IPS-18c (cell line): ENCODE data around the gene NADSYN1.
"Not testable (repeated sequence)": the region's sequence is repeated elsewhere in the genome, so short reads cannot be mapped to it uniquely, and the experiment has no call there.

Experiments used
- H3K4me3 ChIP-seq: 2 replicates; pipeline ENCODE4 v1.7.0; 2013; ENCODE audit warnings: low read depth, mild to moderate bottlenecking, low read length, moderate library complexity; ENCODE audit not compliant: insufficient read depth
- H3K9me3 ChIP-seq: one replicate; pipeline ENCODE4 v1.6.1; 2013; ENCODE audit warnings: mild to moderate bottlenecking, low read length, moderate library complexity; ENCODE audit not compliant: control insufficient read depth, insufficient read depth

Gene NADSYN1

DNA sequence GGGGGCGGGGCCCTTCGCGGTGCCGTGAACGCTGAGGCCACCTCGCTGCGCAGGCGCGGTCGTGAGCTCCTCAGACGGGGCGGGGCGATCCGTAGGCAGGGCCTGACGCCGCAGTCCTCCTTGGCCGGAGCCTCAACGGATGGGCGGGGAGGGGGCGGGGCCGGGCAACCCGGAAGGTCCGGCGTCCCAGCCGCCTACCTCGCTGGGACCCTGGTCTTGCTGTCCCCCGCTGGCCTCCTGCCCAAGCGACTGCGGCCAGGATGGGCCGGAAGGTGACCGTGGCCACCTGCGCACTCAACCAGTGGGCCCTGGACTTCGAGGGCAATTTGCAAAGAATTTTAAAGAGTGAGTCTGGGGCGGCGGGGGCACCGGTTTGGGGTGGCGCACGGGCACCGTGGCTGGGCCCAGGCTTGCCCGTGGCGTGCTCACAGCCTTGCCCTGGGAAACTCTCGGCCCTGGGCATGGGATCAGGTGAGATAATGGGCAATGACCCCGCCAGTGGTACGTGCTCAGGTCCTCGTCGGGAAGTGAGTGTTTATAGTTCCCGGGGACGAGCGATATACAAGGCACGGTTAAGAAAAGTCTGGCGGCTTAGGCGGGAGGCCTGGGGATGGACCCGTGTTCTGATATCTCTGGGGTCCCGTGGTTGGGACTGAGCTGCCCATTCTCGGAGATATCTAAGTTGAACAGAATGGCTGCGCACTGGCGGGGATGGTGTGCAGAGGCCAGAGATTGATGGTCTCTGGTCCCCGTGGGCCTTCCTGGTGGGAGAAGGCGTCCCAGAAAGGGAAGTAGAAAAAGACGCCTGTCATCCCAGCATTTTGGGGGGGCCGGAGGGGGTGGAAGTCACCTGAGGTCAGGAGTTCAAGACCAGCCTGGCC is at the start of gene NADSYN1:
Gene NADSYN1 (plus strand): TSS at position 167 of the 881 bp plus-strand sequence. CDS start 94 bp downstream, at position 261.
- peak within 1 kb of the TSS; percentile 85 for H3K4me3 ChIP-seq
- no peaks in the 10 kb centered on the region for H3K9me3 ChIP-seq

DNA sequence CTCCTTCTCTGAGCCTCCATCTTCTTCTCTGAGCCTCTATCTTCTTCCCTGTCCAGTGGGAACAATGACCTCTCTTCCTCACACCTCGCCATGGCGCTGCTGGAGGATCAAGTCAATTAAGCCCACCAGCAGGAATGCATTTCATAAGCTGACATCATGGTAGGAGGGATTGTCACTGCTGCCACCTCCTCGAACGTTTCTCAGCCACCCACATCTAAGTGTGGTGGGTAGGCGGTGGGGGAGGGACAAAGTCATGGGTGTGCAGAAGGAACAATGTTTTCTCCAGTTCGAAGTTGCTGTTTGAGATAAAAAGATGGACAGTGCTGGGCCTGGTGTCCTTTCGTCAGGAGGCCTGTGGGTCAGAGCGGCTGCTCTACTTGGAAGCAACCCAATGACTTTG is 48.8 kb upstream of the NADSYN1 start:
- Histone ChIP-seq H3K9me3 (peaks cover 3% of the 10 kb centered on the region), H3K4me3 (no peak overlapping the region)

DNA sequence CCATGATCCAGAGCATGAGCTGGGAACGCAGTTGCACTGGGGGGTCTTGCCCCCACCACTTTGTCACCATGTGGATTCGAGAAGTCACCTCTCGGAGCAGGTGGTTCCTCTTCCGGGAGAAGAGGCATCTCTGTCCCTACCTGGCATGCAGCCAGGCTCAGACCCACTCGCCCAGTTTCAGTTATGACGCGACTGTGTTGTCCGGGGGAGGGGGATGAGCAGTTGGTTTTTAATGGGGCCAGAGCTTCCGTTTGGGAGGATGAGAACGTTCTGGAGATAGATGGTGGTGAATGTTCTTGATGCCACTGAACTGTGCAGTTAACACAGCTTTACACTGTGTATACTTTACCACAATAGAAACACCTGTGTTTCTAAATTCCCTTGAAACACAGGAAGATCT is 46.3 kb upstream of the NADSYN1 start:
- Histone ChIP-seq H3K4me3 (no peak overlapping the region), H3K9me3 (peaks cover 3% of the 10 kb centered on the region)

DNA sequence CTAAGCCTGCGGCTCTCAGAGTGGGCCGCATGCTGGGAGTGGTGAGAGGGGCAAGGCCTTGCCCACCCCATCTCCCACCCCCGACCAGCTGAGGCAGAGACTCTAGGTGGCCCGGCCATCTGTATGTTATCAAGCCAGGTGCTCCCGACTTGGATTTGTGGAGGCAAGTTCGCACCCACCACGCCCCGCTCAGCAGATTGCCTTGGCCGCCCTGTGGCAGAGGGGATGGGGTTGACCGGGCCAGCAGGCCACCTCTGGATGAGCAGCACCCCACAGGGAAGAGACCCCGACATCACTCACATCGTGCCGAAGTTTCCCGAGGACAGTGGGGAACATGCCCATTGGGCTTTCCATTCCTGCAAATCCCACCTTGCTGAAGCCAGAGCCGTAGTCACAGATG is 45.6 kb upstream of the NADSYN1 start:
- H3K4me3 ChIP-seq = no peak overlapping the region
- peaks cover 3% of the 10 kb centered on the region for H3K9me3 ChIP-seq

DNA sequence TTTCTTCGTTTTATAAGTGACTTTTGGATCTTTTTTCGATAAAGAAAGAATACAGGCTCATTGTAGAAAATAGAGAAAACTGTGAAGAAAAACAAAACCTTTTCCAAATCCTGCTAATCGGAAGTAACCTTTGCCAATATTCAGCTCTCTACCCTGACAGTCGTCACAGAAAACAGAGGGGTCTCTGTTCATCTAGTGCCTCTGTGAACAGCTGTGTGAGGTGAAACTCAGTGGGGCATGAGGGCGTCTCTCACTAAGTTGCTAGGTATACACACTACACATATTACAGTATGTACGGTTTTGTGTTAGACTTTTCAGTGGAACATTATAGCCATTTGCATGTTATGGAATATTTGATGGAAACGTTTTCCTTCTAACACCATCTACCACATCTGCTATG is 44.2 kb upstream of the NADSYN1 start:
- H3K9me3 ChIP-seq = peaks cover 2% of the 10 kb centered on the region

DNA sequence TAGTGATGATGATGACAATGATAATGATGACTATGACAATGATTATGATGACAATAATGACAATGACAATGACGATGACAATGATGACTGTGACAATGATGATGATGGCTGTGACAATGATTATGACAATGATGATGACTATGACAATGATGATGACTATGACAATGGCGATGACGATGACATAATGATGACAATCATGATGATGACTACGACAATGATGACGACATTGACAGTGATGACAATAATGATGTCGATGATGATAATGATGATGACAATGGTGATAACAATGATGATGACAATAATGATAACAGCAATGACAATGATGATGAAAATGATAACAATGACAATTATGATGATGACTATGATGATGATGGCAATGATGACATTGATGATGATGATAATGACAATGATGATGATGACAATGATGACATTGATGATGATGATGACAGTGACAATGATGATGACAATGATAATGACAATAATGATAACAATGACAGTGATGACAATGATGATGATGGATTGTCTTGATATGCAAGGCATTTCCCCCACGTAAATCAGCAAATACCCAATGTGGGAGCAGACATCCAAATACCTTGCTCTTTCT is 42.5 kb upstream of the NADSYN1 start:
- H3K4me3 ChIP-seq = no peak overlapping the region
- H3K9me3 ChIP-seq = no peaks in the 10 kb centered on the region

More for the DNA sequence above, 44.2 kb upstream of the NADSYN1 start:
- H3K4me3 ChIP-seq = no peak overlapping the region

DNA sequence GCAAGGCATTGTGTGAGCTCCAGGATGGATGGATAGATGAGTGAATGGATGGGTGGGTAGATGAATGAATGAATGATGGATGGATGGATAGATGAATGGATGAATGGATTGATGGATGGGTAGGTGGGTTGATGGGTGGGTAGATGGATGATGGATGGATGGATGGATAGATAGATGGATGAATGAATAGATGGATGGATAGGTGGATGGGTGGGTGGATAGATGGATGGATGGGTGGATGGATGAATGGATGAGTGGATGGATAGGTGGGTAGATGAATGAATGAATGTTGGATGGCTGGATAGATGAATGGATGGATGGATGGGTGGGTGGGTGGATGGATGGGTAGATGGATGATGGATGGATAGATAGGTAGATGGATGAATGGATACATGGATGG is 38.4 kb upstream of the NADSYN1 start:
- Histone ChIP-seq H3K9me3 (no peaks in the 10 kb centered on the region), H3K4me3 (no peak overlapping the region)

DNA sequence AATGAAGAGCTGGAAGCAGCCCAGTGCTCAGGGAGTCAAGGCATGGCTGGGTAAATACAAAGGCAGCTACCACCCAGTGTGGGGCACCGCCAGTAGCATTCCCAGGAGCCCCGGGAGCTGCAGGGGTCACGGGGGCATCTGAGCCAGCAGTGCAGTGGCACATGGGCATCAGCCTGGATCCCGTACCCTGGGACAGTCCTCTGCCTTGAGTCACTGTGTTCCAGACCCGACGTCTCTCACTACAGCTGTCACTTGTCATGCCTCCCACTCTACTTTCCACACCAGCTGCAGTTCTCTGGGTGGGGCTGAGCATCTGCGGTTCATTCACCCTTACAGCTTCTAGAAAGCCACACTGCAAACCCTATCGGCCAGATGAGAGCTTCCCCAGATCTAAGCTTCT is 34.4 kb upstream of the NADSYN1 start:
- Histone ChIP-seq H3K4me3 (no peak overlapping the region), H3K9me3 (no peaks in the 10 kb centered on the region)

DNA sequence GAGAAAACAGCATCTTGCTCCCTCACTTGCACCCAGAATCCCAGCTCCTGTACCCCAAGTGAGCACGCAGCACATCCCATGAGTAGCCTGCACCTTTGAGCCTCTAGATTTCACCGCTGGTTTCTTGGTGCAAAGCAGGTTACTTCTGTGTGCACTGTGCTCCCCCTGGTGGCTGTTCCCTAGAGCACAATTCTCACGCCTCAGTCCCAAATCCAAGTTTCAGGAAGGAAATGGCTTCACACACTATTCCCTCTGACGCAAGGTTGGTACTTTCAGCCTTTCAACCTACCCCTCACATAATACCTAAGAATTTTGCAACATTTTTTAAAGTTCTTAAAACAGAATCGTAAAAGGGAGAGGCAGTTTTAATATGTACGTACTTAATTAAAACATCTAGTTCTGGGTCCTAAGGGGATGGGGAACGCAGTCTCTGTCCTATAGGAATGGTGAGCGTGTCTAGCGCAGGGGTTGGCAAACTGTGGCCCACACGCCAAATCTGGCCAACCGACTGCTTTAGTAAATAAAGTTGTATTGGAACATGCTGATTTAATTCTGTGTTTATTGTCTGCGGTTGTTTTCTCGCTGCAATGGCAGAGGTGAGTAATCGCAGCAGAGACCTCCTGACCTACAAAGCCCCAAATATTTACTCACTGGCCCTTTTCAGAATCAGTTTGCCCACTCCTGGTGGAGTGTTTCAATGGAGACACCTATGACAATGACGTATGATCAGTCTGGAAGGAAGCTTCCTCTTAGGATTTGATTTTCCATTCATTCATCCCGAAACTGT is 32.4 kb upstream of the NADSYN1 start:
- Histone ChIP-seq H3K4me3 (no peak overlapping the region), H3K9me3 (no peaks in the 10 kb centered on the region)

DNA sequence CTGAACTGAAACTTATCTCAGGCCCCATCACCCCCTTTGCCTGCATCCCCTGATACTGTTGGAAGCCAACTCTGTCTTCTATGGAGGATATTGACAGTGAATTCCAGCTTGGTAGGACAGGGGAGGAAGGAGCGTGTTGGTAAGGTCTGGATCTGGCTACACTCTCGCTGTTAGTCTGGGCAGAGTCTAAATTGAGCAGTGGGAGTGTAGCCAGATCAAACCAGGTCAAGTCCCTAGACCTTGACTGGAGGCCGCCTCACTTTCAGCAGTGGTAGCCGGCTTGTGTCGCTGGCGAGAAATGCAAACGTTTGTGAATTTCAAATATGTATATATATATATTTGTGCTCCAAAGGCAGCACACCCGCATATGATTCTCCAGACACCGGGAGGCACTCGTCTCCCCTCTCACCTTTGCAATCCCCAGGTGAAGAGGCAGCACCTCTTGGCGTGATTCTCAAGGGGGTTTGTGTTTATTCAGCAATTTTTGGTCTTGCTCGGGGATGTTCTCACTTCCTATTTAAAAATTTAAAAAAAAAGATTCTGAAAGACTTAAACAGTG is 31.5 kb upstream of the NADSYN1 start:
- Histone ChIP-seq H3K9me3 (no peaks in the 10 kb centered on the region), H3K4me3 (no peak overlapping the region)

DNA sequence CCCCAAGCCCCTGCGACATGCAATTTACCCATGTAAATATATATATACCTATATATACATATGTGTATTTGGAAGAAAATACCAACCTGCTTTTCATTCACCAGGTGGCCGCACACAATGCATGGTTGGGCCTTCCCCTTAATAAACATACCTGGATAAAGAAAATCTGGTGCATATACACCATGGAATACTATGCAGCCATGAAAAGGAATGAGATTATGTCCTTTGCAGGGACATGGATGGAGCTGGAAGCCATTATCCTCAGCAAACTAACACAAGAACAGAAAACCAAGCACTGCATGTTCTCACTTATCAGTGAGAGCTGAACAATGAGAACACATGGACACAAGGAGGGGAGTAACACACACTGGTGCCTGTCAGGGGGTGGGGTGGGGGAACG is 30.7 kb upstream of the NADSYN1 start:
- H3K9me3 ChIP-seq, H3K4me3 ChIP-seq: not testable (repeated sequence)

DNA sequence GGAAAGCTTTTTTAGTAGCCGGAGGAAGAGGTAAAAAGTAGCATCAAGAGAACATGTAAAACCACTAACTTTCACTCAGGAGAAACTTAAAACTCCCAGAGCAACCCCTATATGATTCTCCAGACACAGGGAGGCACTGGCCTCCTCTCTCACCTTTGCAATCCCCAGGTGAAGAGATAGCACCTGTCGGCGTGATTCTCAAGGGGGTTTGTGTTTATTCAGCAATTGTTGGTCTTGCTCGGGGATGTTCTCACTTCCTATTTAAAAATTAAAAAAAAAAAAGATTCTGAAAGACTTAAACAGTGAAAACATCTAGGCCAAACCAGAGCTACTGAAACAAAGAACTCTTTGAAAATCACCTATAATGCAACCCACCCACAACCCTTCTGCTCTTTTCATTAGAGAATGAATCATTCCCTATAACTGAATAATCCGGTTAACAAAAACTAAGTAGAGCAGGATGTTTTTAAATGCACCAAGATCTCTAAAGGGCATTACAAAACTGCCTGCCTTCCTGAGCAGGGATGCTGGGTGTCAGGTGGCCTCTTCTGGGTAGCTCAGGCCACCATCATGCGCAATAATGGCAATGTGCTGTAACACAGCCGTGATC is 29.7 kb upstream of the NADSYN1 start:
- Histone ChIP-seq H3K4me3 (no peak overlapping the region), H3K9me3 (no peaks in the 10 kb centered on the region)

DNA sequence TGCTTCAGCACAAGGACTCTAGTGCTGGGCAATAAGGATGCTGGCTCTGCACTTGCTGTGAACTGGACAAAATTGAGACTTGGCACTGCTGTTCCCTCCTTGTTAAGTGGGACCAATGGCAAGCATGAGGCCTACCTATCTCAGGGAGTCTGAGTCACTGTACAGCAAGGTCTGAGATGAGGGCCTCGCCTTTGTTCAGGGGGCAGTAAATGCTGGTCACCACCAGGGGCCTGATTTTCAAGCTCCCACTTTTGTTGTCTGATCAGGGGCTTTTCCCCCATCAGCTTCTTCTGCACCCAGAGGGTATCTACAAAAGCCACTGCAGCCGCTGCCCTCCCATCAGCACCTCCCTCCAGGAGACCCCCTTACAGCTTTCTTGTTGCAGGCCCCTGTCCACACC is 27.6 kb upstream of the NADSYN1 start:
- no peak overlapping the region for H3K4me3 ChIP-seq
- H3K9me3 ChIP-seq = no peaks in the 10 kb centered on the region

DNA sequence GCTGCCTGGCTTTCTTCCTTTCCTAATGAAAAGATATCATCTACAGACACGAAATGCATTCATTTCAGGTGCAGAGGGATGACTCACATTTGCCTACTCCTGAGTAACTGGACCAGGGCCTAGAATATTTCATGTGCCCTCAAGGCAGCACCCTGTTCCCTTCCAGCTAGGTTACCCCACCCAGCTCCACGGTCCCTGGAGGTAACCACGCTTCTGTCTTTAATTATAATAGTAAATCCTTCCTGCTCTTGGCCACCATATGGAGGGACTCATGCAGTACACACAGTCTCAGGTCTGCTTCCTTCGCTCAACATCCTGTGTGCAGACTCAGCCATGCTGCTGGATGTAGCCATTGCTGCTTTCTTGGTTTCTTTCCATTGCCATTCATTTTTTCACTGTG is 27.1 kb upstream of the NADSYN1 start:
- no peaks in the 10 kb centered on the region for H3K9me3 ChIP-seq
- H3K4me3 ChIP-seq = no peak overlapping the region

DNA sequence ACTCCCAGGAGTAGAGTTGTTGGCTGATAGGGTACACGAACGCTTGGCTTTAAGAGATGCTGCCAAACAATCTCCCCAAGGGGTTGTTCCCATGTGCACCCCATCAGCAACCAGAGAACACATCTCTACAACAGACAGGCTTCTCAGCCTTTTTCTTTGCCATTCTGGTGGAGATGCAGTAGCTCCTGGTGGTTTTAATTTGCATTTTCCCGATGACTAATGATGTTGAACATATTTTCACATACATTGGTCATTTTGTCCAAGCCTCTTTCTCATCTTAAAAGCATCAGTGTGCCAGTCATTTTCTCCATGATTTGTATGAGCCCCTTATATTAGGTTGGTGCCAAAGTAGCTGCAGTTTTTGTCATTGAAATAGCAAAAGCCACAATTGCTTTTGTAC is 26.6 kb upstream of the NADSYN1 start:
- Histone ChIP-seq H3K9me3 (no peaks in the 10 kb centered on the region), H3K4me3 (no peak overlapping the region)

DNA sequence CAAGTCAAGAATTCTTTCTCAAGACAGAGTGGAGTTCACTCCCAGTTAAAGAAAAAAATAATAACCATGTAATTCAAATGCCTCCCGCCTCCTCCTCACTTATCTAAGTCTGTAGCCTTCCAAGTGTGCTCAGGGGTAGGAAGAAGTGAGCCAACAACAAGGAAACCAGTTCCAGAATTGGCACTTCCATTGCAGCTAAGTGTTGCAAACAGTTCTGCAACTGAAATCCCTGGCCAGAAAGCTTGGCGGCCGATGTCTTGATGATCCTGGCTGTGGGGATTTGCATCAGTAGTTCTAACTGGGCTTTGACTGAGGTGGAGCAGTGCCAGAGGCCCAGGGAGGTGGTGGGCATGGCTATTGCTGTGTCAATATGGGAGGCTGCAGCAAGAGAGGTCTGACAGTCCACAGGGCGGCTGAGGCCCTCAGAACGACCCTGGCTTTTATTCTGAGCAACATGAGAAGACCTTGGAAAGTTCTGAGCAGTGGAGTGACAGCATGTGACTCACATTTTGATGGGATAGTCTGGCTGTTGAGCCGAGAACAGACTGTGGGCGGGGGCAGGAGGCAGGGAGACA is 24.1 kb upstream of the NADSYN1 start:
- no peaks in the 10 kb centered on the region for H3K9me3 ChIP-seq
- H3K4me3 ChIP-seq = no peak overlapping the region

DNA sequence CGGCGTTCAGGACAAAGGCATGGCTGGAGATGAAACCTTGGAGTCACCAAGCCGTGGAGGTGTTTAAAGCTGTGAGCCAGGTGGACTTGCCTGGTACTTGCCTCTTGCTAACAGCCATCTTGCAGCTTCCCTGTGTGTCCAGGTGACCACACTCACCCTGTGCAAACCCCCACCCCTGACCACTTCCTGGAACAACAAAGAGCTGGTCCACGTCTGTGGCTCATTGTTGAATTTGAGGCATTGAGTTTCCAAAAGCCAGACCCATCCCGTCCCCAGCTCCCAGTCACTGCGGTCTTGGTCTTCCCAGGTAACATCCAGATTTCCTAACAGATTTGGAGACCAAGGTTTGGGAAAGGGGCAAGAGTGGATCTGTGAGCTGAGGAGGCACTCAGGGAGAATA is 23.3 kb upstream of the NADSYN1 start:
- Histone ChIP-seq H3K9me3 (no peaks in the 10 kb centered on the region), H3K4me3 (no peak overlapping the region)
